Activated naive CD4-positive, alpha-beta T cell treated with anti-CD3 and anti-CD28 coated beads, Interleukin-2, amount 50 U/mL, for 16 hours (primary cell): ENCODE data around the gene DAAM2.

Experiments
- DNase-seq: peaks from one replicate; pipeline ENCODE4 v3.0.0-alpha.2; 2020

Gene DAAM2

DNA sequence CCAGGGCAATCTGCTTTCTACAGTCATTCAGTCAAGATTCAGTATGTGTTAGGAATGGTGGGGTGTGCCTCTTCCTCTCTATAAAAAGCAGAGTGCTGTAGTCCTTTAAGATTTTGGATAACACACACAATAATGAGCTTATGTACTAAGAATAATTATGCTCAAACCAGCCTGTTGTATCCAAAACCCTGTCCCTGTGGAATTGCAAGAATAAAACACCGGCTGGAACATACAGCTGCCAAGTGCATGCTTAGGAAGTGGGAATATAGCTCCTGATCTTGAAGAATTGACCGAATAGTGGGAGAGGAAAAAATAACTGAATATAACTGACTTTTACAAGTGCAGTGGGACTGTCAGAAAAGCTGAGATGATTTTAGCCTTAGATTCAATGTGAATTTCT is 143.1 kb downstream of the DAAM2 start:
- no peak for DNase-seq

- no peak for DNase-seq
Measured at GRCh38 chr6:39936857-39937256, 144.7 kb downstream of the DAAM2 start.

GRCh38 chr6:39937686-39938333 is 145.6 kb downstream of the DAAM2 start:
- no peak for DNase-seq

GRCh38 chr6:39938773-39939654 is 146.8 kb downstream of the DAAM2 start:
- no peak for DNase-seq

DNA sequence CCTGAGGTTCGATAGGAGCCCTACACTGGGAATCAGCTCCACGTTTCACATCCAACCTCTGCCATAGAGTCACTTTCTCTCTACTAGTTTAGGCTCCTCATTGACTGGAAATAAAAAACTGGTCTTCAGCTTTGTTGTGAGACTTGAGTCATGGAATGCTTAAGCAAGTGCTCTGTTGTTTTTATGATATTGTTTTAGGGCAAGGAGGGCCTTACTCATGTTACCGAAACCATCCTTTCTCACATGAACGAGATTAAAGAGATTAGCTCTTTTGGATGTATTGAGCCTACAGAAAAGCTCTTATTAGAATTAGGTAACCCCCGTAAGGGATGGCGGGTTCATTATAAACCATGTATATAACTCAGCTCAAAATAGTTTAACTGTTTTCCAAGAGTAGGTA is 149.0 kb downstream of the DAAM2 start:
- no peak for DNase-seq

GRCh38 chr6:39941820-39942219 is 149.6 kb downstream of the DAAM2 start:
- DNase-seq, result no peak

DNA sequence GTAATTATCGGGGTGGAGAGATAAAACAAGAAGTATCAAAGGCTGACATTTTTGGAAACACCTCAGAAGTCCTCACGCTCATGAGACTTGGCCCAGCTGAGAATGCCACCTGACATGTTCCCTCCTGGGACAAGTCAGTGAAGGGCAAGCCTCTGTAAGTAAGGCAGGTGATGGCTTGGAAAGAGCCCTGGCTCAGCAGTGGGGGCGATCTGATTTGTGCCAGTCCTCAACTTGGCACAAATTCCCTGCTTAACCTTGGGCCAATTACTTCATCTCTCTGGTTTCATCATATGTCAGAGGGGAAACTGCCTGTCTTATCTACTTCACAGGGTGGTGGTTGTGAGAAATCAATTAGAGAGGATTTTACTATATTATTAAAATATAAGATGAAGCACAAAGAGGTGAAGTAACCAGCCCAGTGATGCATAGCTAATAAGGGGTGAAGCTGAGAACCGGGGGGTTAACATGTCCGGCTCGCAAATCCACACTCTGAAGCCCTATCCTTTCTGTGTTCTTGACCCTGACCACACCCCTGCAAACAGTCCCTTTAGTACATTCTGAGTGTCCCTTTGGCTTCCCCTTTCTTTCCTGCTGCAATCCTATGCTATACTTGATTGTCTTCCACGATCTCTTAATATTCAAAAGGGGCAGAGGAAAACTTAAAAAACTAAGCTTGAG is 150.9 kb downstream of the DAAM2 start:
- no peak for DNase-seq

- no peak for DNase-seq
Measured at GRCh38 chr6:39945626-39946025, 153.4 kb downstream of the DAAM2 start.

GRCh38 chr6:39947611-39948068 is 155.5 kb downstream of the DAAM2 start:
- DNase-seq, result no peak

- no peak for DNase-seq
Measured at GRCh38 chr6:39948199-39948791, 156.1 kb downstream of the DAAM2 start.

DNA sequence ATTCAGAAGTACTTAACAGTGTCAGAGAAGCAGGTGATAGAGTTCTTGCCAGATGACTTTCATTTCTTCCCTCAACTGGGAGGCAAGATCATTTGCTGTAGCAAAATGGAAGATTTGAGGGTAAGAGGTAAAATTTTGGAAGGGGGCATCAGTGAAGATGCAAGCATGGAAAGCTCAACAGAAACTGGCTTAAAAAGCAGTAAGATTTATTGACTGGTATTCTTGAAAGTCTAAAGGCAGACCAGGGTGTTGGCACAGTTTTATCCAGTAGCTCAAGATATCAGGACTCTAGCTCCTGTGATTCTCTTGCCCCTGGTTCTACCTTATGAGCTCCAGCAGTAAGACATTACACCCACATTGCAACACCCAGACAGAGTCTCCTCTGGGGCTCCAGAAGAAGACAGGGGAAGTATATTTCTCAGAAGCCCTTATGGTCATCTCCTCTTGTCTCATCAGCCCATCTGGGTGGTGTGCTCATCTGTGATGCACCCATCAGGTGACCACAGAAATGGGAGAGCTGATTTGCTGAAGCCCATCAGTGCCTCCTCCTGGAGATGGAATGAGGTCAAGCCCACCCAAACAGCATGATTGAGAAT is 158.0 kb downstream of the DAAM2 start:
- no peak for DNase-seq

- no peak for DNase-seq
Measured at GRCh38 chr6:39951191-39951590, 159.0 kb downstream of the DAAM2 start.

- DNase-seq, result no peak
Measured at GRCh38 chr6:39951716-39952115, 159.5 kb downstream of the DAAM2 start.

GRCh38 chr6:39952167-39952566 is 160.0 kb downstream of the DAAM2 start:
- DNase-seq, result no peak

DNA sequence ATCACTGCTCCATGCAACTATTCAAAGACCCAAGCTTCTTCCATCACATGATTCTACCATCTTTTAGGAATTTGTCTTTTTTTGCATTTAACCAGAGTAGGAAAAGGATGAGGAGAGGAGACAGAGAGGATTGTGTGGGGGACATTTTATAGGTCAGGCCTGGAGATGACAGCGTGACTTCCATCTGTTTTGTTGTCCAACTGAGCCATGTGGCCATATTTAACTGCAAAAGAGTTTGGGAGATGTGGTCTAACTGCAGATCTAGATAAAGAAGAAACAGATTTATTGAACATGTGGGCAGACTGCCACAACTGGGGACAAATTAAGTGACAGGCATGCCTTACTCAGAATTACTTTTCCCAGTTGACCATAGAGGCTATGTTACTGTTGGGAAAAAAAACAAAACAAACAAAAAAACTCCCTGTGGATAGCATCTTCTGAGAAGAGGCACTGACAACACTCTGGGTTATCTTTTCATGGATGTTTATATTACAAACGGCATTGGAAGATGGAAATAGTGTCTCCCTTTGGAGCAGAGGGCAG is 161.0 kb downstream of the DAAM2 start:
- no peak for DNase-seq
